Karpas-422 (cell line): Measurements from ENCODE around the gene PIGL. TPM values are rescaled to one million over a fixed set of nuclear protein-coding genes. Genes with fewer than 3 reads are reported as not detected.

Experiments used
- small RNA-seq: library from RNA; depleted of rRNA; stranded (forward); fragments of <200 nt; gene quantifications from one replicate; pipeline ENCODE3, GENCODE V24; 2014
- total RNA-seq: library from RNA; depleted of rRNA; stranded (reverse); fragments of >200 nt; shearing (Covaris generic); gene quantifications from 2 replicates; pipeline ENCODE4 v1.2.3, GENCODE V29; 2014; ENCODE audit warnings: low replicate concordance; rRNA removed

The PIGL gene
- total RNA-seq, 1 experiment from 2014 or later: 48.2 TPM

Small RNA genes within 50 kb of the gene (small RNA-seq; reads per million reads assigned to genes)
- gene MIR1288: not detected

Other genes with a start within 250 kb of the PIGL start
- 41.0 and 55.1 TPM in 2 replicates for gene ZSWIM7, start 217.5 kb upstream of the PIGL start, total RNA-seq
- gene TTC19, start 217.4 kb upstream of the PIGL start, total RNA-seq: 60.3 and 116 TPM in 2 replicates
- 95.2 and 127 TPM in 2 replicates for gene NCOR1, start 1.7 kb upstream of the PIGL start, total RNA-seq
- gene CENPV, start 136.3 kb downstream of the PIGL start, total RNA-seq: 25.6 and 69.7 TPM in 2 replicates
- 1,060 and 1,155 TPM in 2 replicates for gene UBB, start 163.9 kb downstream of the PIGL start, total RNA-seq
- gene TRPV2, start 198.4 kb downstream of the PIGL start, total RNA-seq: 14.2 and 30.1 TPM in 2 replicates